T-helper 22 cell (primary cell): Measurements from ENCODE around the gene DNALI1.
"Not testable (repeated sequence)": the region's sequence is repeated elsewhere in the genome, so short reads cannot be mapped to it uniquely, and the experiment has no call there.

ENCODE experiments used
- DNase-seq: peaks from one replicate; pipeline ENCODE4 v3.0.0-alpha.2; 2020; ENCODE audit warnings: low read depth

DNALI1 gene

DNA sequence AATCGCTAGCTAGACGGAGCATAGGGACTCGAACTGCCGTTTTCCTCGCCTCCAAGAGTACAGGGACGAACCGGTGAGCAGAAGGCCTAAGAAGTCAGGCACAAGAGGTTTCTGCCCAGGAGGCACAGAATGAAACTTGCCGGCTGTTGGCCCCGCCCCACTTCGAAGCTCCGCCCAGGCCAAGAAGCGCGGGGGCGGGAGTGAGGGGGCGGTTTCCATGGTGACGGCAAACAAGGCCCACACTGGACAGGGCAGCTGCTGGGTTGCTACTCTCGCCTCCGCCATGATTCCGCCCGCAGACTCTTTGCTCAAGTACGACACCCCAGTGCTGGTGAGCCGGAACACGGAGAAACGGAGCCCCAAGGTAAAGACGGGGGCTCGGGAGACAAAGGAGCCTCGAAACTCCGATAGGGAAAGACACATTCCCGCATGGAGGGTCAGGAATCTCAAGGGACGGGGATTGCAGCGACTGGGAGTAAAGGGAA, at the start of gene DNALI1:
DNALI1 (plus strand) TSS at position 229 of the 485 bp plus-strand sequence; CDS start at position 284, 55 bp downstream.
- DNase-seq = no peak

DNA sequence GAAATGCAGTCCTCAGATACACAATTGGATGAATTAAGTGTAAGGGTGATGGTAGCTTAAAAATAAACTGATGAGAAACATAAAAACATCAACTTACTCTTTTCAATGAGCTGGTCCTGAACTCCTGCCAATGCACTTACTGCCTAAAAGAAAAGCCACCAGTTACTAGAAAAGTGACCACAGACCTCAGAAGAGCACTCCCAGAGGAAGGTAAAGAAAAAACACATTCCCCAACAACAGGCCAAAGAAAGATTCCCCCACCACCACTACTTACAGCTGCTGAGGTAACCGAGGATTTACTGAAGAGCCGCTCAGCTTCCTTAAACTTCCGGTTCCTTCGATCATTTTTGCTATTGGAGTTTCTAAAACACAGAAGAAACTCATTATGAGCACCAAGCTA, 47.6 kb upstream of the DNALI1 start:
- no peak for DNase-seq

GRCh38 chr1:37513795-37514349, 42.9 kb upstream of the DNALI1 start:
- DNase-seq = peak; percentile 25

DNA sequence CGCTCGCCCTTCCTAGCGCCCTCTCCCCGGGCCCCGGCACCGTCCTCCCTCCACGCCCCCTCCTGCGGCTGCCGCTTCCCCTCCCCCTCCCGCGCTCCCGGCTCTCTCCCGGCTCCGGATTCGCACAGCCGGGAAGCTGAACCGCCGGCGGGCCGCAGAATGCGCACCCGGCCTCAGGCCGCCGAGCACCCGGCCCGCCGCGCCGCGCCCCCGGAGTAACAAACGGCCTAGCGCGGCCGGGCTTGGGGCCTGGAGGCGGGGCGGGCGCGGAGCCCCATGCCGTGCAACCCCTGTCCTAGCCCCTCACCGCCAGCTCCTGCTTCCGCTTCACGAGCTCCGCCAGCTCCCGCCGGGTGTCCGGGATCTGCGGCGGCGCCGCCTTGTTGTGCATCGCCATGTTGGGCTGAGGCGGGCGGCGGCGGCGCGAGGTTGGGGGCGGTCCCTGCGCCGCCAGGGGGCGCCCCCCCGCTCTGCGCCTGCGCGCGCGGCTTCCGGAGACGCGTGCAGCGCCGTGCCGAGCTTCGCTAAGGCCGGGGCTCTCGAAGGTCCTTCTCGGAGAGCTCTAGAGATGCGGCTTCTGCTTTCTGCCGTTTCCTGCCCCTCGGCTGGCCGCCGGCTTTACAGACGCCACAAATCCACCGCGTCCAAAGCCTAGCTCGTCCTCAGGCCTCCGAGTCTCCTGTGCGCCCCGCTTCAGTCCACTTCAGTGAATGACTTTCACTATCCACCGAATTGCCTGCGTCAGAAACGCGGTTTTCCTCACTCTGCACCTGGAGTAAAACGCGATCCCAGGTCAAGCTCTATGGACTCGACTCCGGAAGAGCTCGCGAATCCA, 42.2 kb upstream of the DNALI1 start, which contains the start of gene MEAF6:
MEAF6 (minus strand) TSS at position 417 of the 835 bp plus-strand sequence; CDS start at position 397, 20 bp downstream.
- DNase-seq = peak; percentile 77

DNA sequence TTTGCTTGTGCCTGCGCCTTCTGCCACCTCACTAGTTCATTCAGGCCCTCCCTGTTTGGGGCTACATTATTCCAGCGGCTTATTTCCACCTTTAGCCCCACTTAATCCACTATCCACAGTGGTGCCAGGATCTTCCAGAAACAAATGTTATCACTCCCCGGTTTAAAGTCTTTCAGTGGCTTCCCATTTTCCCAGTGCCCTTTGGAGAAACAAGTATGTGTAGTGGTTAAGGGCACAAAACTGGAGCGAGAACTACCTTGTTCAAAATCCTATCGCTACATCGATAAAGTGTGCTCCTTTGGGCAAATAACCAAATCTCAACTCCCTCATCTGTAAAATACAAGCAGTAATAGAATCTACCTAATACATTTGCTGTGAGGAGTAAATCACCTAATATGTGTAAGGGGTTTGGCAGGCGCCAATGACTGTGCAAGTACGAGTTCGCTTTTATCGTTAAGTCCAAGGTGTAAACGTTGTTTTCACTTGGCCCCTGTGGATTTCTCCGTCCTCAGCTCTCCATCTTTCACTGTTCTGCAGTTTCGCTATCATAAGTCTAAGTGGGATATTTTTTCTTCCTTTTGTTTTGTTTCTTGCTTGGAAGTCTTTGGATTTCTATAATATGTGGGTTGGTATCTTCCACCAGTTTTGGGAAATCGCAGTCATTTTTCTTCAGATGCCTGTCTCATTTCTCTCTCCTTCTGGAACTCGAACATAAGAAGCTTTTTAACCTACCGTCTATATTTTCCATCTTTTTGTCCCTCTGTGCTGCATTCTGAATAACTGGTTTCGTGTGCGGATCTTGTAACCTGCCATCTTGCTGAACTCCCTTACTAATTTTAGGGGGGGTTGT, 41.3 kb upstream of the DNALI1 start:
- no peak for DNase-seq

DNA sequence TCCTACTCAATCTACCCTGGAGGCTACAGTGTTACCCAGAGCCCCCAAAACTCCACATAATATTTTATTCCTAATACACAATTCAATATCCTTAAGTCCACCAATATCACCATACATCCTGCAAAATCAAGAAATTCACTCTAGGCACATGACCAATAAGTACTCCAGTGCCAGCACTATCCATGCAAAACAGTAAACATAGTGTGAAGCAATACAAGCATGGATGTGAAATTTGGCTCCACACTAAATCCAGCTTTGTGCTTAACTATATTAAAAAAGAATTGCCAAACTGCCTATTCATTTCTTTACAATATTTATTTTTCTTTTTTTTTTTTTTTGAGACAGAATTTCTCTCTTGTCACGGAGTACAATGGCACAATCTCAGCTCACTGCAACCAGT, 39.2 kb upstream of the DNALI1 start:
- DNase-seq = no peak

GRCh38 chr1:37518241-37518640, 38.5 kb upstream of the DNALI1 start:
- not testable (repeated sequence) for DNase-seq

DNA sequence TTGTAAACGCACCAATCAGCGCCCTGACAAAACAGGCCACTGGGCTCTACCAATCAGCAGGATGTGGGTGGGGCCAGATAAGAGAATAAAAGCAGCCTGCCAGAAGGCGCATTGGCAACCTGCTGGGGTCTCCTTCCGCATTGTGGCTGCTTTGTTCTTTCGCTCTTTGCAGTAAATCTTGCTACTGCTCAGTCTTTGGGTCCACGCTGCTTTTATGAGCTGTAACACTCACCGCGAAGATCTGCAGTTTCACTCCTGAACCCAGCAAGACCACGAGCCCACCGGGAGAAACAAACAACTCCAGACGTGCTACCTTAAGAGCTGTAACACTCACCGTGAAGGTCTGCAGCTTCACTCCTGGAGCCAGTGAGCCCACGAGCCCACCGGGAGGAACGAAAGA, 37.8 kb upstream of the DNALI1 start:
- not testable (repeated sequence) for DNase-seq

DNA sequence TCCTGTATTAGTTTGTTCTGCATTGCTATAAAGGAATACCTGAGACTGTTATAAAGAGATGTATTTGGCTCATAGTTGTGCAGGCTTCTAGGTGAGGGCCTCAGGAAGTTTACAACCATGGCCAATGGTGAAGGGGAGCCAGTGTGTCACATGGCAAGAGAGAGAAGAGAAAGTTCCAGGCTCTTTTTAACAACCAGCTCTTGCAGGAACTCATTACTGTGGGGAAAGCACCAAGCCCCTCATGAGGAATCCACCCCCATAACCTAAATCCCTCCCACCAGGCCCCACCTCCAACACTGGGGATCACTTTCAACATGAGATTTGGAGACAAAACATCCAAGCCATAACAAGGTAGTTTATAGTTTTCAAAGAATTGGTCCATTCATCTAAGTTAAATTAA, 37.1 kb upstream of the DNALI1 start:
- DNase-seq = no peak

DNA sequence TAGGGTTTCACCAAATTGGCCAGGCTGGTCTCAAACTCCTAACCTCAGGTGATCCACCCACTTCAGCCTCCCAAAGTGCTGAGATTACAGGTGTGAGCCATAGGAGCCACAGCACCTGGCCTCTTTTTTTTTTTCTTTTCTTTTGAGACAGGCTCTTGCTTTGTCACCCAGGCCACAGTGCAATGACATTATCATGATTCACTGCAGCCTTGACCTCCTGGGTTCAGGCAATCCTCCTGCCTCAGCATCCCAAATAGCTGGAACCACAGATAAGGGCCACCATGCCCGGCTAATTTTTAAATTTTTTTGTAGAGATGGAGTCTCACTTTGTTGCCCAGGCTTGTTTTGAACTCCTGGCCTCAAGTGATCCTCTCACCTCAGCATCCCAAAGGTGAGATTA, 26.9 kb upstream of the DNALI1 start:
- not testable (repeated sequence) for DNase-seq

DNA sequence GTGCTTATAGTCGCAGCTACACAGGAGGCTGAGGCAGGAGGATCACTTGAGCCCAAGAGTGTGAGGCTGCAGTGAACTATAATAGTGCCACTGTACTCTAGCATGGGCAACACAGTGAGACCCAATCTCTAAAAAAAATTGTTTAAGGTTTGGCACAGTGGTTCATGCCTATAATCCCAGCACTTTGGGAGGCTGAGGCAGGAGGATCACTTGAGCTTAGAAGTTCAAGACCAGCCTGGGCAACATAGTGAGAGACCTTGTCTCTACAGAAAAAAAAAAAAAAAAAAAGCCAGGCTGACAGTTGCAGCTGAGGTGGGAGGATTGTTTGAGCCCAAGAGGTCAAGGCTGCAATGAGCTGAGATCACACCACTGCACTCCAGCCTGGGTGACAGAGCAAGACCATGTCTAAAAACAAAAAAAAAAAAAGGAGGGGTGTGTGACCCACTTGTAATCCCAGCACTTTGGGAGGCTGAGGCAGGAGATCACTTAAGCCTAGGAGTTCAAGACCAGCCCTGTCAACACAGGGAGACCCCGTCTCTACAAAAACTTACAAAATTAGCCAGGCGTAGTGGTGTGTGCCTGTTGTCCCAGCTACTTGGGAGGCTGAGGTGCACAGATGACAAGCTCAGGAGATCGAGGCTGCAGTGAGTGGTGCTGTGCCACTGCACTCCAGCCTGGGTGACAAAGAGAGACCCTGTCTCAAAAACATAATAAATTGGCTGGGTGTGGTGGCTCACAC, 24.2 kb upstream of the DNALI1 start:
- DNase-seq = not testable (repeated sequence)

GRCh38 chr1:37533317-37534093, 23.2 kb upstream of the DNALI1 start:
- DNase-seq = no peak

GRCh38 chr1:37537378-37537777, 19.4 kb upstream of the DNALI1 start:
- no peak for DNase-seq

DNA sequence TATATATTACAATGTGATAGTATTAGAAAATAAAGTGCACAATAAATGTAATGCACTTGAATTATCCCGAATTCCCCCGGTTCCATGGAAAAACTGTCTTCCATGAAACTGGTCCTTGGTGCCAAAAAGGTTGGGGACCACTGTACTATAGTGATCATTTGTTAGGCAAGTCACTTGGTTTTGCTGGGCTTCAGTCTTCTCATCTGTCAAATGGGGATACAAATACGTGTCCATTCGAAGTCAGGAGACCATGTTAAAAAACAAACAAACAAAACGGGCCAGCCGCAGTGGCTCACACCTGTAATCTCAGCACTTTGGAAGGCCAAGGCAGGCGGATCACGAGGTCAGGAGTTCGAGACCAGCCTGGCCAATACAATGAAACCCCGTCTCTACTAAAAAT, 17.6 kb upstream of the DNALI1 start:
- DNase-seq = not testable (repeated sequence)

DNA sequence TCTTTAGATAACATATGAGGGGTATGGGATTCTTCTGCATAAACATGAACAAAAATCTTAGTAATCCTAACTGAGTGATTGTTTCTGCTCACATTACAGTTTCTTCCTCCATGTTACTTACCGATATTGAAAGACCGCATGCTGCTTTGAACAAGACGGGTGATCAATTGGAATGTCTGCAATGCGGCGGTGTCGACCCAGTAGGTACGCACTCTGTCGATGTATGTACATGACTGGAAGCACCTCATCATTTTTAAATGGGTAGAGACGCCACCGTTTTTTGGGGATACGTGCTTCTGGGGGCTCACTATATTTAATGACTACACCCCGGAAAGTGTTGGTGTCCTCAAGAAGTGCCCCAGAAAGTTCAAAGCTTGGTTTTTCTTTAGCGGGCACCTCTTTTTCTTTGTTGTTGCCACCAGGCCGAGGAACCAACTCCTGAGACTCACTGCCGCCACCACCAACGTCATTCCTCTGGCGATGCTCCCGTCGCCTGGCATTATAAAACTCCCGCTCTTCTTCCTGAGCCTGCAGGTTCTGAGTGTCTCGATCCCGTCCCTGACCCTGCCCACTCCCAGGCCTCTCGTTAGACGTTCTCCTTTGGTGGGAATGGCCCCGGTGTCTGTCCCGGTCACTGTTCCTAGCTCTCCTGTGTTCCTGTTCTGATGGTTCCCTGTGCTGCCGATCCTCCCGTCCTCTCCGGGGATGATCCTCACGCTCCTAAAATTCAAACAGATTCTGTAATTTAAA, 16.5 kb upstream of the DNALI1 start:
- DNase-seq = no peak

DNA sequence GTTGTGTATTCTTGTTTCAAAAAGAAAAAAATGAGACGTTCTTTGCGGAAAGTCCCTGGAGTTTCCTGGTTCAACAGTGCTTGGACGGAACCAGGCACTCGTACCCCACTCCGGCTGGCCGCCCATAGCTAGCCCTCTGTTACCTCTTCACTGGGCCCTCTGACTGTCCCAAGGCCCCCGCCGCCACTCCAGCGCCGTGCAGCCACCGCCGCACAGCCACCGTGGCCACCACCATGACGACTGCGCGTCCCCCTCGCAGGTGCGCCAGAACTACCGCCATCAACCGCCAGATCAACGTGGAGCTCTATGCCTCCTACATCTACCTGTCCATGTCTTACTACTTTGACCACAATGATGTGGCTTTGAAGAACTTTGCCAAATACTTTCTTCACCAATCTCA, 12.2 kb upstream of the DNALI1 start:
- no peak for DNase-seq

DNA sequence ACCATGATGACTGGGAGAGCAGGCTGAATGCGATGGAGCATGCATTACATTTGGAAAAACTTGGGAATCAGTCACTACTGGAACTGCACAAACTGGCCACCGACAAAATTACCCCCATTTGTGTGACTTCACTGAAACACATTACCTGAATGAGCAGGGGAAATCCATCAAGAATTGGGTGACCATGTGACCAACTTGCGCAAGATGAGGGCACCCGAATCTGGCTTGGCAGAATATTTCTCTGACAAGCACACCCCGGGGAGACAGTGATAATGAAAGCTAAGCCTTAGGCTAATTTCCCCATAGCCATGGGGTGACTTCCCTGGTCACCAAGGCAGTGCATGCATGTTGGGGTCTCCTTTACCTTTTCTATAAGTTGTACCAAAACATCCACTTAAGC, 11.7 kb upstream of the DNALI1 start:
- no peak for DNase-seq

DNA sequence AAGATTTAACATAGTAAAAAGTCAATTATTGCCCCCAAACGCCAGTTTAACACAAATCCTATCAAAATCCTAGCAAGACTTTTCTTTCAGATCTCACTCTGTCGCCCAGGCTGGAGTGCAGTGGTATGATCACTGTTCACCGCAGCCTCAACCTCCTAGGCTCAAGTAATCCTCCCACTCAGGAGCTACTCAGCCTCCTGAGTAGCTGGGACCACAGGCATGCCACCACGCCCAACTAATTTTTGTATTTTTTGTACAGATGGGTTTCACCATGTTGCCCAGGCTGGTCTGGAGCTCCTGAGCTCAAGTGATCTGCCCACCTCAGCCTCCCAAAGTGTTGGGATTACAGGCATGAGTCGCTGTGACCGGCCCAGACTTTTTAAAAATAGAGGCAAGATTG, 7.4 kb upstream of the DNALI1 start:
- no peak for DNase-seq

DNA sequence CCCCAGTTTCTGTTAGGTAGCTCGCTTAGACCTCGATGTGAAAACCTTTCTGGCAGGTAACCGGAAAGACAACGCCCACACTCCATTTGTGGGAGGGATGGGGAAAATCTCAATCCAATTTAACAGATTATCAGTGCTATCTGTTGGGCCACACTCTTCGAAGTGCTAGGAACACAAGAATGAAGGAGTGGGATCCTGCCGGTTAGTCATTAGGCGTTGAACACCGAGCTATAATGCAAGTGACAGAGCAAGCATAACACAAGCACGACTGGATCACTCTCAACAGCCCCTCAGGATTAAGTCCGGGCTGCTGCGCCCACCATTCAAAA, 3.2 kb upstream of the DNALI1 start:
- no peak for DNase-seq
